Suppressor macrophage treated with lipopolysaccharide for 1 hour (primary cell): ENCODE measurements around the gene ITPR3.
A peak's percentile ranks its signal among the peaks of the same experiment; 100 is the strongest.
"Not testable (repeated sequence)": the region's sequence is repeated elsewhere in the genome, so short reads cannot be mapped to it uniquely, and the experiment has no call there.

ENCODE experiments used
- DNase-seq, 3 donors: peaks; one replicate each; pipeline ENCODE4 v3.0.0-alpha.2; 2020 to 2022

Gene ITPR3

GRCh38 chr6:33616113-33616512, 5.0 kb upstream of the ITPR3 start:
- DNase-seq, result no peak

- DNase-seq, result no peak
These were observed 4.2 kb upstream of the ITPR3 start for GRCh38 chr6:33616913-33617312.

- peak; percentile 64 to 83 (median 77) for DNase-seq
These were observed 1.8 kb upstream of the ITPR3 start for GRCh38 chr6:33619166-33619840.

- DNase-seq, result peak; percentile 44 to 69 (median 47)
These were observed 815 bp upstream of the ITPR3 start for GRCh38 chr6:33620158-33620855.

GRCh38 chr6:33621711-33622388, 728 bp downstream of the ITPR3 start:
- no peak for DNase-seq

GRCh38 chr6:33622456-33623431, 1.6 kb downstream of the ITPR3 start:
- DNase-seq, result peak in 2 of 3 donors; percentile 34 to 36

- no peak for DNase-seq
These were observed 2.8 kb downstream of the ITPR3 start for GRCh38 chr6:33623895-33624381.

GRCh38 chr6:33624856-33625255, 3.7 kb downstream of the ITPR3 start:
- no peak for DNase-seq

- DNase-seq, result no peak
These were observed 6.8 kb downstream of the ITPR3 start for GRCh38 chr6:33627876-33628275.

- DNase-seq, result no peak
These were observed 7.4 kb downstream of the ITPR3 start for GRCh38 chr6:33628401-33628964.

- no peak for DNase-seq
These were observed 8.9 kb downstream of the ITPR3 start for GRCh38 chr6:33630014-33630413.

- not testable (repeated sequence) for DNase-seq
These were observed 10.4 kb downstream of the ITPR3 start for GRCh38 chr6:33631521-33631920.

- DNase-seq, result no peak
These were observed 10.9 kb downstream of the ITPR3 start for GRCh38 chr6:33631971-33632557.

GRCh38 chr6:33632558-33633039, 11.5 kb downstream of the ITPR3 start:
- peak; percentile 66 to 81 (median 68) for DNase-seq

- no peak for DNase-seq
These were observed 12.0 kb downstream of the ITPR3 start for GRCh38 chr6:33633084-33633461.

GRCh38 chr6:33633462-33634158, 12.5 kb downstream of the ITPR3 start:
- peak; percentile 73 to 93 (median 86) for DNase-seq

GRCh38 chr6:33634161-33634727, 13.1 kb downstream of the ITPR3 start:
- DNase-seq, result no peak

GRCh38 chr6:33634946-33635345, 13.8 kb downstream of the ITPR3 start:
- DNase-seq, result no peak

- no peak for DNase-seq
These were observed 15.5 kb downstream of the ITPR3 start for GRCh38 chr6:33636655-33637054.

GRCh38 chr6:33638556-33638955, 17.4 kb downstream of the ITPR3 start:
- DNase-seq, result no peak

- no peak for DNase-seq
These were observed 18.4 kb downstream of the ITPR3 start for GRCh38 chr6:33639559-33639958.
